GM18507 (cell line): Measurements from ENCODE around the gene ADAMTS19.

Source experiments
- DNase-seq: peaks from one replicate; pipeline ENCODE4 v3.0.0; 2011; ENCODE audit warnings: low read depth; ENCODE audit not compliant: insufficient read length; ENCODE audit errors: extremely low spot score
- FAIRE-seq: peaks from 2 replicates; lab custom pipeline; 2011; peaks lifted over from hg19 to GRCh38; lab: Jason Lieb, UNC

Gene ADAMTS19

GRCh38 chr5:129724647-129725046 lies 264.5 kb downstream of the ADAMTS19 start:
- FAIRE-seq, result no peak
- no peak for DNase-seq

GRCh38 chr5:129739773-129740172 lies 279.7 kb downstream of the ADAMTS19 start:
- no peak for FAIRE-seq

GRCh38 chr5:129743541-129744187 lies 283.6 kb downstream of the ADAMTS19 start:
- no peak for FAIRE-seq
- no peak for DNase-seq

More at GRCh38 chr5:129739773-129740172, 279.7 kb downstream of the ADAMTS19 start:
- DNase-seq, result no peak

DNA sequence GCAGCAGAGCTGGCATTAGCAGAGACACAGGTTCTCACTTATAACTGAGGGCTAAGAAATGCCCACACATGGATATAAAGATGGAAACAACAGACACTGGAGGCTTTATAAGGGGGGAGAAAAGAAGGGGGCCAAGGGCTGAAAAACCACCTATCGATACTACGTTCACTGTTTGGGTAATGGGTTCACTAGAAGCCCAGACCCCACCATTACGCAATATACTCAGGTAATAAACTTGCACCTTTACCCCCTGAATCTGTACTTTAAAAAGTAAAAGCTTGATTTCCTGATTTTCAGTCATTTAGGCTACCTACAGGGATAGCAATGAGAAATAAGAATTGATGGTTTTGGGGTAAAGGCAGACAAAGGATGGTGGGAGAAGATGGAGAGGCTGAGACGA lies 285.9 kb downstream of the ADAMTS19 start:
- no peak for DNase-seq
- FAIRE-seq, result no peak

GRCh38 chr5:129746876-129747275 lies 286.8 kb downstream of the ADAMTS19 start:
- no peak for FAIRE-seq
- DNase-seq, result no peak

GRCh38 chr5:129747572-129748407 lies 287.7 kb downstream of the ADAMTS19 start, which contains the start of gene MINAR2:
TSS of gene MINAR2 (plus strand) at chr5:129748094. CDS start at chr5:129748191, 97 bp downstream.
- no peak for DNase-seq
- no peak for FAIRE-seq

- no peak for FAIRE-seq
These were observed 289.1 kb downstream of the ADAMTS19 start for GRCh38 chr5:129748913-129749880.

DNA sequence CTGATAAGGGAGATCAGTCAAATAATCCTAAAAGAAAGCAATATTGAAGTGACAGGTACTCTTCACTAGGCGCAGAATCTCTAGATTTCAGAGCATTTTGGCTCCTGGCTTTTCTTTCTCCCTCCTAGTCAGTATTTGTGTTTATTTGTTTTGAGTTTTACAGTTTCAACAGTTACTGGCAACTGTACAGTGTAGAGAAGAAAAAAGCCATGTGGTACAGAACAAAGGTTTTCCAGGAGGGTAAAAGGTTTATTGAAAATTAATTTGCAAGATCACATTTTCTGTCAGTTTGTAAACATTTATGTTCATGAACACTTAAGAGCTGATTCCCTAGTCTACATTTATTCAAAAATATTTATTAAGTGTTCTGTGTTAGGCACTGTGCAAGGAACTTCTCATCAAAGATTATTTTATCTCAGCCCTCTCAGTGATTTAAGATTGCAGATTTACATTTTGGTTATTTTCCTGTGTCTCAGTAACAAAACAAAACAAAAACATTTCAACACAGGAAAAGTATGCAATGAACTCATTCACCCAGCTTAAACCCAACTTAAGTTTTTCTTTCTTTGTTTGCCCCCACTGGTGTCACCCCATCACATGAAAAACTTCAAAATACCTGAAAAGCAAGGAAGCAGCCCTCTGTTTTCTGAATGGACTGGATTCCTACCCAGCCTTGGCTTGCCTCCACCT lies 300.7 kb downstream of the ADAMTS19 start:
- no peak for FAIRE-seq

More at GRCh38 chr5:129748913-129749880, 289.1 kb downstream of the ADAMTS19 start:
- no peak for DNase-seq

GRCh38 chr5:129763651-129764050 lies 303.6 kb downstream of the ADAMTS19 start:
- FAIRE-seq (no peak), DNase-seq (no peak)

More for the DNA sequence above, 300.7 kb downstream of the ADAMTS19 start:
- DNase-seq, result no peak

GRCh38 chr5:129766798-129767197 lies 306.7 kb downstream of the ADAMTS19 start:
- DNase-seq, result no peak
- FAIRE-seq, result no peak

DNA sequence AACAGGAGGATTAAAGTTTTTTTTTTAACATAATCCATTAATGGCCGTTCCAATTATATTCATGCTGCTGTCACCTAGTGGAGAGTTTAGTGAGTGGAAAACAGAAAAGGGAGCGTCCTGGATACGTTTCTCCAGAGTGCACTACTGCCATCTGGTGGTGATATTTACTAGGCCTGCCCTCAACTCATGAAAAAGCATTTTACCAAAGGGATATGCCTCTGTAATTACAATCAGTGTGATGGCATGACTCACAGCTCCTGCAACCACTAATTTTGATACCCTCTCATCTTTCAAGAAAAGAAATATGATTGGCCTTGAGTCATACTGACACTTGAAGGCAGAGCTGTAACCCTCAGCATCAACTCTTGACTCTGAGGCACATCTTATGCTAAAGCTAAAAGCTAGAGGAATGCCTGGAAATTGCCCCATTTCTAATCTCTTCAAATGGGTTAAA lies 307.9 kb downstream of the ADAMTS19 start:
- peak; percentile 23 for DNase-seq
- peak; percentile 92 for FAIRE-seq

DNA sequence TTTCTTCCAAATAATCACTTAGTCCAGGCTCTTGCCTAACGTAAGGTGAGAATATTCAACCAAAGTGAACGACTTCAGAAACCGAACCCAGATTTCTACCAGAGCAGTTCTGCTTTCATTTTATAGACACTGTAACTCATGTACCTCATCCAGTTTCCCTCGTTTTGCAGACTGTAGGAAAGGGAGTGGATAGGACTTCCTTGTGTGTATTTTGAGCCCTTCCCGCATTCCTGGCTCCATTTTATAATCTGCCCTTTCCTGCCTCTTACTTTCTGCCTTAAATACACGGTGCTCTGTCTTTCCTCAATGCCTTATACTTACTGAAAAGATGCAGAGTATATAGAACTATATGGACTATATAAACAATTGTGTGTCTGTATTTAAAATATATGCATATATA lies 308.6 kb downstream of the ADAMTS19 start:
- DNase-seq, result no peak

GRCh38 chr5:129770024-129770820 lies 310.1 kb downstream of the ADAMTS19 start:
- FAIRE-seq (no peak), DNase-seq (no peak)

More for the DNA sequence above, 308.6 kb downstream of the ADAMTS19 start:
- no peak for FAIRE-seq

- FAIRE-seq (peak; percentile 80), DNase-seq (no peak)
These were observed 311.1 kb downstream of the ADAMTS19 start for GRCh38 chr5:129771058-129771838.

- no peak for DNase-seq
- no peak for FAIRE-seq
These were observed 313.3 kb downstream of the ADAMTS19 start for GRCh38 chr5:129773376-129773775.

- no peak for FAIRE-seq
- no peak for DNase-seq
These were observed 321.5 kb downstream of the ADAMTS19 start for GRCh38 chr5:129781594-129781993.
